Skeletal muscle satellite cell (primary cell): ENCODE measurements around the gene SLC39A3.
A peak's percentile ranks its signal among the peaks of the same experiment; 100 is the strongest.
"Not testable (repeated sequence)": the region's sequence is repeated elsewhere in the genome, so short reads cannot be mapped to it uniquely, and the experiment has no call there.

ENCODE experiments used
- H3K27me3 ChIP-seq: 2 replicates; pipeline ENCODE4 v1.7.0; 2013; ENCODE audit warnings: low read length; ENCODE audit not compliant: control insufficient read depth, insufficient read depth
- H3K36me3 ChIP-seq: 2 replicates; pipeline ENCODE4 v1.7.0; 2013; ENCODE audit warnings: mild to moderate bottlenecking, control low read depth, low read length; ENCODE audit not compliant: insufficient read depth
- H3K4me1 ChIP-seq: 2 replicates; pipeline ENCODE4 v1.7.0; 2013; ENCODE audit warnings: low read length; ENCODE audit not compliant: control insufficient read depth, insufficient read depth
- H3K4me2 ChIP-seq: 2 replicates; pipeline ENCODE4 v1.7.0; 2013; ENCODE audit warnings: mild to moderate bottlenecking, low read length
- H3K4me3 ChIP-seq: 2 replicates; pipeline ENCODE4 v1.7.0; 2013; ENCODE audit warnings: low read length
- H3K9ac ChIP-seq: 2 replicates; pipeline ENCODE4 v1.7.0; 2013; ENCODE audit warnings: mild to moderate bottlenecking, low read depth, low read length, moderate library complexity
- H3K9me3 ChIP-seq: replicated peaks from 2 replicates; pipeline ENCODE4 v1.7.0; 2013; ENCODE audit warnings: mild to moderate bottlenecking, control low read depth, low read length

Gene SLC39A3

DNA sequence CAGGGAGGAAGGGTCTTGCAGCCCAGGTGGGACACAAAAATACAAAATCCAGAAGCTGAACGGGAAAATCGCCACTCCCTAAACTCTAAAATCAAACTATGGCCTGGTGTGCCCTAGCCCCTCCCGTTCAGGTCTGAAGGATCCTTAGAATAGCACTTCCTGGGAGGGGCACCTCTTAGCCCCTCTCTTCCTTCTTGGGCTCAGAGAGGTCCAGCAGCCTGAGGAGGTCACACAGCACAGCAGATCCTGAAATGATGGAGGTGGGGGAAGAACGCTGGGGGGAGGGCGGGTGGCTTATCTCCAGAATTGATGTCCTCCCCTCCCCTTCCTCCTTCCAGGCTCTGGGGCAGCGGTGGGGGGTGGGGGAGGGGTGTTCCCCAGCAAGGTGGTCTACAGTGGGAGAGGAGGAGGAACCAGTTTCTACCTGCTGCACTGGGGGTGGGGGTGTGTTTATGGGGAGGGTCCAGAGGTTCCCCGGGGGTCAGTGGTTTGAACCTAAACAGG, 20.5 kb downstream of the SLC39A3 start:
- H3K4me1 ChIP-seq = peaks cover 27% of the 10 kb centered on the region
- H3K9ac ChIP-seq = no peak overlapping the region
- H3K4me2 ChIP-seq = peak overlapping the region; percentile 80
- peaks cover 9% of the 10 kb centered on the region for H3K9me3 ChIP-seq
- H3K27me3 ChIP-seq = no peaks in the 10 kb centered on the region
- H3K4me3 ChIP-seq = no peak overlapping the region
- no peaks in the 10 kb centered on the region for H3K36me3 ChIP-seq

DNA sequence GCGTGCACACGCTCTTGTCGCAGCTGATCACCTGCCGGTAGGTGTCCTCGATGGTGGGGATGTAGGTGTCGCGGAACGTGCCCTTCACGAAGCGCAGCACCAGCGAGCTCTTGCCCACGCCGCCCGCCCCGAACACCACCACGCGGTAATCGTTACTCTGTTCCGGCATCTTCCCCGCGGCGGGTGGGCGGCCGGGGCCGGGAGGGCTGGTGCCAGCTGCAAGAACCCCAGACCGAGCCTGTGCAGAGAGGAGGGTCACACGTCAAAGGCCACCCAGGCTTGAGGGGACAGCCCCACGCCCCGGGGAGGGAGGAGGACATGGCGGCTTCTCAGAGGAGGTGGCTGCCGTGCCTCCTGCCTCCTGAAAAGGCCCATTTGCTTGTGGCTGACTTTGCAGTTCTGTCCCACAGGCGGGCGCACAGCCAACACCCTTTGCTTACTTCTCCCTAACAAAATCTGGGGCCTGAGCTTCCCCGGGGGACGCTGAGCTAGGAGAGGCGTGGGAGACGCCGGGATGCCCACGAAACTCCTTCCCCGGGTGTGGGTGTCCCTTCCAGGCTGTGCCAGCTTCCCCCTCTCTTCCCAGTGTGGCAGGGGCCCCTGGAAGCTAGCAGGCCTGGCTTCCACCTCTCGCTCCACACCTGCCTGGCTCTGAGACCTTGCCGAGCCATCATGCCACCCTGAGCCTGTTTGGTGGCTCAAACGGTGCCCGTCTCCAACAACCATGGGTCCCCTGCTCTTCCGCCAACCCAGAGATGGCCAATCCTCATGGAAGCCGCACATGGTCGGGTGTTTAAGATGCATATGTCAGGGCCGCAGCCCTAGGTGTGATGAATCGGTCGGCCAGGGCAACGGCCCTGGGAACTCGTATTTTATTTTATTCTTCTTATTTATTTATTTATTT, 21.9 kb downstream of the SLC39A3 start:
- no peak overlapping the region for H3K4me3 ChIP-seq

DNA sequence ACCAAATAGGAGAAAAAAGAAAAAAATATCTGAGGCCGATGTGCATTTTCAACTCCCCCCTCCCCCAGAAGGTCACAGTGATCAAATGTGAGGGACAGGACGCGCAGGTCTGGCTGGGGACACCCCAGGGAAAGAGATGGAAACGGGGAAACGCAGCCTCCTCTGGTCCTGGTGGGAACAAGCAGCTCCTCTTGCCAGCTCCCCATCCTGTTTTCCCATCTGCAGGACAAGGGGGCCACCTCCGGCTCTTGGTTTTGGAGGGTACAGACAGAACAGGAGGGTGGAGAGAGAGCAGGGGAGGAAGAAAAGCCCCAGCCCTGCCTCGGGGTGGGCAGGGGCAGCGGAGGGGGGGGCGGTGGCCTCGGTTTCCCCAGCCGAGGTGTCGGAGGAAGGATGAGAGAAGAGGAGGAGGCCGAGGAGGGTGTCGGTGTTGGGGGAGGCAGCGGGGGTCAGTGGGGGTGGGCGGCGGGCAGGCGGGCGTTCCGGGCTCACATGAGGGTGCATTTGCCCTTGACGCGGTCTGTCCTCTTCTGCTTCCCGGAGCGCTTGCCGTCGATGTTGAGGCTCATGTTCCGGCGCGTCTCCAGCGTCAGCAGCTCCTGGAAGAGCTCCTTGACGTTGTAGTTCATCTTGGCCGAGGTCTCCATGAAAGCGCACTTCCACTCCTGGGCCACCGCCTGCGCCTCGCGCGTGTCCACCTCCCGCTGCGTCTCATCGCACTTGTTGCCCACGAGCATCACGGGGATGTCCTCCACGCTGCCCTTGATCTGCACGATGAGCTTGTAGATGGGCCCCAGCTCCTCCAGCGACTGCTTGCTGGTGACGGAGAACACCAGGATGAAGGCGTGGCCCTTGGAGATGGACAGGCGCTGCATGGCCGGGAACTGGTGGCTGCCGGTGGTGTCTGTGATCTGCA, 22.8 kb downstream of the SLC39A3 start:
- H3K27me3 ChIP-seq = no peaks in the 10 kb centered on the region
- H3K4me1 ChIP-seq = peaks cover 11% of the 10 kb centered on the region
- H3K4me3 ChIP-seq = no peak overlapping the region
- H3K9me3 ChIP-seq = peaks cover 9% of the 10 kb centered on the region
- no peak overlapping the region for H3K4me2 ChIP-seq
- H3K9ac ChIP-seq = no peak overlapping the region
- H3K36me3 ChIP-seq = no peaks in the 10 kb centered on the region

More for the DNA sequence above, 21.9 kb downstream of the SLC39A3 start:
- Histone ChIP-seq H3K27me3 (no peaks in the 10 kb centered on the region), H3K4me1 (peaks cover 17% of the 10 kb centered on the region), H3K4me2 (no peak overlapping the region), H3K36me3 (no peaks in the 10 kb centered on the region), H3K9me3 (peaks cover 9% of the 10 kb centered on the region), H3K9ac (no peak overlapping the region)

DNA sequence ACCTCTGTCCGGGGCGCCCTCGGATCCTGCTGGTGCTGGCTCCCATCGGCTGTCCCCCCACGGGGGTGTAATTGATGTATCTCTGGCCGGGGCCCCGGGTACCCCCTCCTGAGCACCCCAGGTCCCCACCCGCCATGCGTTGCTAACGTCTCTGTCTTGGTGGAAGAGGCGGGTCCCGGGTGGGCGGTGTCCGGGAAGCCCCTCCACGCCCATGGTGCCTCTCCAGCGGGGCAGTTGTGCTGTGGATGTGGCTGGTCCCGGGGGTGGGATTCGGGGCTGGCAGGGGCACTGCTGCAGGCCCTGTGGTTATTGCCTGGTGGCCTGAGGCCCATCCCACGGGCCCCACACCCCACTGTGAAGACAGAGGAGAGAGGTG, 23.6 kb downstream of the SLC39A3 start:
- H3K9ac ChIP-seq = no peak overlapping the region
- no peak overlapping the region for H3K4me3 ChIP-seq
- H3K27me3 ChIP-seq = no peaks in the 10 kb centered on the region
- no peak overlapping the region for H3K4me2 ChIP-seq
- no peaks in the 10 kb centered on the region for H3K36me3 ChIP-seq
- peaks cover 11% of the 10 kb centered on the region for H3K4me1 ChIP-seq
- peaks cover 9% of the 10 kb centered on the region for H3K9me3 ChIP-seq

DNA sequence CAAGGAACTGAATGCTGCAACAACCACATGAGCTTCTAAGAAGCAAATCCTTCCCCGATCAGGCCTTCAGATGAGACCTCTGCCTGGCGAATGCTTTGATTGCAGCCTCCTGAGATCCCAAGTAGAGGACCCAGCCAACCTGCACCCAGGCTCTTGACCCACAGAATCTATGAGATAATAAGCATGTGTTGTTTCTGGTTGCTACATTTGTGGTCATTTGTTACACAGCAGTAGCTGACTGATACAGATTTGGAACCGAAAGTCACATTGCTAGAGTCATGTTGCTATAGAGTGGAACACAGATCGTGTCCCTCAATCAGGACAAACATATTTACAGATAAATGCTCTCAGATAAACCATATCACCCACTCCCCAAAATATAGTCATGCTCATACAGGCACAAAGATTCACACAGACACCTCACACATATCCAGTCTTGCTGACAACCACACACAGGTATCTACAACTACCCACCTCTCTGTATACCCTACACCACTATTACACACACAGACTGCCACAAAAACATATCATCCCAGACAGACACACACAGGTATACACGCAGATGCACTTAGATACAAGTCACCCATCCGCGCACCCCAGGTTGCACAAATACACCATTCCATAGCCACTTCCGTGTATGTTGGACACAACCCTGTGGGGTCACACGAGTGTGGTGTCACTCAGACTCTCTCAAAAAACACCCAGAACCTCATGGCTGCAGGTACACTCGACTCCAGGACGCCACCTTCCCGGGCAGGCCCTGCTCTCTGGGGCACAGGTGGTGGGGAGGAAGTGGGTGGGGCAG, 24.1 kb downstream of the SLC39A3 start:
- no peak overlapping the region for H3K4me3 ChIP-seq
- H3K9ac ChIP-seq = no peak overlapping the region
- H3K36me3 ChIP-seq = no peaks in the 10 kb centered on the region
- H3K27me3 ChIP-seq = no peaks in the 10 kb centered on the region
- H3K4me1 ChIP-seq = peaks cover 11% of the 10 kb centered on the region
- peaks cover 9% of the 10 kb centered on the region for H3K9me3 ChIP-seq
- H3K4me2 ChIP-seq = no peak overlapping the region

- Histone ChIP-seq H3K9ac (no peak overlapping the region), H3K4me2 (no peak overlapping the region), H3K36me3 (no peaks in the 10 kb centered on the region), H3K9me3 (peaks cover 9% of the 10 kb centered on the region), H3K4me3 (no peak overlapping the region), H3K4me1 (peaks cover 2% of the 10 kb centered on the region), H3K27me3 (no peaks in the 10 kb centered on the region)
These were observed 25.1 kb downstream of the SLC39A3 start for GRCh38 chr19:2714531-2715269.

- not testable (repeated sequence) for H3K4me2 ChIP-seq, H3K36me3 ChIP-seq, H3K9ac ChIP-seq, H3K4me3 ChIP-seq, H3K4me1 ChIP-seq, H3K27me3 ChIP-seq, H3K9me3 ChIP-seq
These were observed 25.7 kb downstream of the SLC39A3 start for GRCh38 chr19:2714102-2714501.

DNA sequence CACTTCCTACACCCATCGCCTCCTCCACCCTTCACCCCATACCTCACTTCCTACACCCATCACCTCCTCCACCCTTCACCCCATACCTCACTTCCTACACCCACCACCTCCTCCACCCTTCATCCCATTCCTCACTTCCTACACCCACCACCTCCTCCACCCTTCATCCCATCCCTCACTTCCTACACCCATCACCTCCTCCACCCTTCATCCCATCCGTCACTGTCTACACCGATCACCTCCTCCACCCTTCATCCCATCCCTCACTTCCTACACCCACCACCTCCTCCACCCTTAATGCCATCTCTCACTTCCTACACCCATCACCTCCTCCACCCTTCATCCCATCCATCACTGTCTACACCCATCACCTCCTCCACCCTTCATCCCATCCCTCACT, 26.6 kb downstream of the SLC39A3 start:
- not testable (repeated sequence) for H3K4me3 ChIP-seq, H3K4me2 ChIP-seq, H3K9me3 ChIP-seq, H3K36me3 ChIP-seq, H3K27me3 ChIP-seq, H3K4me1 ChIP-seq, H3K9ac ChIP-seq

DNA sequence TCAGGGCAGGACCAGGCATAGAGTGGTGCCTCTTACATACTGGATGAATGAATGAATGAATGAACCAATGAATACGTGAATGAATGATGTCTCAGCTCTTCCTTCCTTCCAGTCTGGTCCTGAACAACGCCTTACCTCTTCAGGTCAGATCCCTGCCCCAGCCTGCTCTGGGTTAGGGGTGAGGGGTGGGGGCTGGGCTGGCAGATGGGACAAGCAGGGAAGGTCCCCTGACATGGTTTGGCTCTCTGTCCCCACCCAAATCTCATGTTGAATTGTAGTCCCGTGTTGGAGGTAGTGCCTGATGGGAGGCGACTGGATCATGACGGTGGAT, 28.0 kb downstream of the SLC39A3 start:
- H3K4me1 ChIP-seq = no peaks in the 10 kb centered on the region
- H3K27me3 ChIP-seq = no peaks in the 10 kb centered on the region
- no peaks in the 10 kb centered on the region for H3K36me3 ChIP-seq
- H3K9ac ChIP-seq = no peak overlapping the region
- peaks cover 9% of the 10 kb centered on the region for H3K9me3 ChIP-seq
- H3K4me2 ChIP-seq = no peak overlapping the region
- H3K4me3 ChIP-seq = no peak overlapping the region

- H3K9me3 ChIP-seq = peaks cover 9% of the 10 kb centered on the region
- H3K4me1 ChIP-seq = no peaks in the 10 kb centered on the region
- no peak overlapping the region for H3K4me3 ChIP-seq
- H3K36me3 ChIP-seq = no peaks in the 10 kb centered on the region
- H3K27me3 ChIP-seq = no peaks in the 10 kb centered on the region
- H3K9ac ChIP-seq = no peak overlapping the region
- H3K4me2 ChIP-seq = no peak overlapping the region
These were observed 28.5 kb downstream of the SLC39A3 start for GRCh38 chr19:2711172-2711874.
